GM23338 (cell line): ENCODE results near the gene ZDHHC8. TPM values are rescaled to one million over a fixed set of nuclear protein-coding genes. Genes with fewer than 3 reads are reported as not detected.

ENCODE experiments used
- ATAC-seq: fragments of 200-7000 bp; cut with Tn5 transposase; 3 replicates; pipeline ENCODE4 v1.9.1; 2020
- DNase-seq: peaks from one replicate; pipeline ENCODE4 v3.0.0-alpha.2; 2015; ENCODE audit warnings: low spot score
- H2AFZ ChIP-seq: fragments of 200-600 bp; sonication (generic); 2 replicates; pipeline ENCODE4 v1.8.0; 2016; ENCODE audit warnings: antibody characterized with exemption, mild to moderate bottlenecking, moderate library complexity
- H3F3A ChIP-seq: fragments of 200-600 bp; sonication (generic); replicated peaks from 2 replicates; pipeline ENCODE4 v1.8.0; 2017; ENCODE audit warnings: antibody characterized with exemption, mixed run types, low read depth
- H3K27ac ChIP-seq: fragments of 200-600 bp; sonication (generic); 2 replicates; pipeline ENCODE4 v1.6.1; 2016; ENCODE audit warnings: low read depth
- H3K27me3 ChIP-seq: fragments of 200-600 bp; sonication (generic); 2 replicates; pipeline ENCODE4 v1.8.0; 2016; ENCODE audit warnings: mild to moderate bottlenecking, mixed run types, moderate library complexity; ENCODE audit not compliant: insufficient read depth
- H3K36me3 ChIP-seq: fragments of 200-600 bp; sonication (generic); 2 replicates; pipeline ENCODE4 v1.8.0; 2016; ENCODE audit warnings: mild to moderate bottlenecking; ENCODE audit not compliant: insufficient read depth
- H3K4me1 ChIP-seq: fragments of 200-600 bp; sonication (generic); 2 replicates; pipeline ENCODE4 v1.8.0; 2016; ENCODE audit warnings: mild to moderate bottlenecking, moderate library complexity; ENCODE audit not compliant: insufficient read depth
- H3K4me2 ChIP-seq: fragments of 200-600 bp; sonication (generic); 2 replicates; pipeline ENCODE4 v1.7.1; 2017; ENCODE audit warnings: mixed run types
- H3K4me3 ChIP-seq: fragments of 200-600 bp; sonication (generic); 2 replicates; pipeline ENCODE4 v1.6.1; 2016; ENCODE audit warnings: mixed run types
- H3K79me2 ChIP-seq: fragments of 200-600 bp; sonication (generic); replicated peaks from 2 replicates; pipeline ENCODE4 v1.8.0; 2017; ENCODE audit warnings: mild to moderate bottlenecking; ENCODE audit not compliant: insufficient read depth
- H3K9me2 ChIP-seq: fragments of 200-600 bp; sonication (generic); 2 replicates; pipeline ENCODE4 v1.8.0; 2017; ENCODE audit not compliant: insufficient read depth
- H4K20me1 ChIP-seq: fragments of 200-600 bp; sonication (generic); replicated peaks from 2 replicates; pipeline ENCODE4 v1.8.0; 2017; ENCODE audit warnings: mild to moderate bottlenecking; ENCODE audit not compliant: insufficient read depth
- H3K27ac Mint-ChIP-seq: 2 replicates; pipeline ENCODE4 v1.8.0; 2020; ENCODE audit warnings: inconsistent platforms, mild to moderate bottlenecking, moderate library complexity, mixed read lengths
- H3K27me3 Mint-ChIP-seq: 3 replicates; pipeline ENCODE4 v1.8.0; 2022; ENCODE audit warnings: low read depth, mild to moderate bottlenecking, moderate library complexity, mixed read lengths, inconsistent platforms; ENCODE audit not compliant: insufficient read depth, poor library complexity
- H3K36me3 Mint-ChIP-seq: 3 replicates; pipeline ENCODE4 v1.8.0; 2021; ENCODE audit warnings: low read depth, mild to moderate bottlenecking, inconsistent platforms, moderate library complexity, mixed read lengths
- H3K4me1 Mint-ChIP-seq: 3 replicates; pipeline ENCODE4 v1.8.0; 2020; ENCODE audit warnings: mild to moderate bottlenecking, inconsistent platforms, mixed read lengths
- H3K4me3 Mint-ChIP-seq: 3 replicates; pipeline ENCODE4 v1.8.0; 2021; ENCODE audit warnings: moderate library complexity, mild to moderate bottlenecking, inconsistent platforms, mixed read lengths
- H3K9me3 Mint-ChIP-seq: 3 replicates; pipeline ENCODE4 v1.8.0; 2020; ENCODE audit warnings: moderate library complexity, mild to moderate bottlenecking, inconsistent platforms, mixed read lengths
- CREB1 ChIP-seq: fragments of 250-450 bp; sonication (Bioruptor Pico); IDR thresholded peaks from 2 replicates; pipeline ENCODE4 v1.5.0; 2020; ENCODE audit warnings: low read depth, mild to moderate bottlenecking, moderate library complexity
- EZH2 ChIP-seq: fragments of 200-600 bp; sonication (generic); IDR thresholded peaks from one replicate; pipeline ENCODE4 v1.8.0; 2017; ENCODE audit warnings: antibody characterized with exemption, mild to moderate bottlenecking, low read depth; ENCODE audit not compliant: unreplicated experiment
- EZH2phosphoT487 ChIP-seq: fragments of 200-600 bp; sonication (generic); IDR thresholded peaks from one replicate; pipeline ENCODE4 v1.8.1; 2018; ENCODE audit warnings: antibody characterized with exemption; ENCODE audit not compliant: unreplicated experiment
- JUNB ChIP-seq: IDR thresholded peaks from one replicate; pipeline ENCODE4 v1.6.1; 2016; ENCODE audit warnings: antibody characterized with exemption; ENCODE audit not compliant: unreplicated experiment
- NANOG ChIP-seq: IDR thresholded peaks from 2 replicates; pipeline ENCODE4 v1.6.1; 2016; ENCODE audit warnings: antibody characterized with exemption, borderline replicate concordance
- POLR2AphosphoS5 ChIP-seq: IDR thresholded peaks from 2 replicates; pipeline ENCODE4 v1.6.1; 2016; ENCODE audit warnings: antibody characterized with exemption, low read depth
- STAT1 ChIP-seq: IDR thresholded peaks from one replicate; pipeline ENCODE4 v1.6.1; 2016; ENCODE audit warnings: antibody characterized with exemption; ENCODE audit not compliant: unreplicated experiment
- ZNF114 ChIP-seq: fragments of 250-450 bp; sonication (Bioruptor Pico); IDR thresholded peaks from 2 replicates; pipeline ENCODE4 v1.5.0; 2020; ENCODE audit warnings: mild to moderate bottlenecking, moderate library complexity
- ZNF331 ChIP-seq: fragments of 250-450 bp; sonication (Bioruptor Pico); IDR thresholded peaks from 2 replicates; pipeline ENCODE4 v1.5.0; 2020; ENCODE audit warnings: low read depth, mild to moderate bottlenecking, moderate library complexity
- polyA plus RNA-seq: library from polyadenylated mRNA; unstranded; fragments of >200 nt; fragmentation: Nextera tagmentation; extraction: Ambion mirVana; gene quantifications from 2 replicates; pipeline ENCODE4 v1.2.1, GENCODE V29; 2016
- total RNA-seq: library from RNA; depleted of rRNA; stranded (reverse); fragments of >200 nt; shearing (Covaris generic); gene quantifications from 2 replicates; pipeline ENCODE4 v1.2.3, GENCODE V29; 2014
- TF ChIP-seq, protein P1 (sequence below), 2 experiments: fragments of 200-600 bp in 1 of 2; sonication (generic) in 1 of 2; conservative IDR thresholded peaks; 2 replicates each; pipeline versions ENCODE4 v1.5.1 to v1.6.1; 2016 to 2017; ENCODE audit warnings: antibody characterized with exemption in 2 of 2, low read depth in 2 of 2, mild to moderate bottlenecking in 2 of 2, moderate library complexity in 1 of 2
- TF ChIP-seq, protein P2 (sequence below): IDR thresholded peaks from 2 replicates; pipeline ENCODE4 v1.6.1; 2016; ENCODE audit warnings: antibody characterized with exemption
- TF ChIP-seq, protein P3 (sequence below): fragments of 250-450 bp; sonication (Bioruptor Pico); IDR thresholded peaks from 2 replicates; pipeline ENCODE4 v1.5.0; 2020; ENCODE audit warnings: mild to moderate bottlenecking, moderate library complexity
- TF ChIP-seq, protein P4 (sequence below): IDR thresholded peaks from one replicate; pipeline ENCODE4 v1.6.1; 2018; ENCODE audit warnings: antibody characterized with exemption; ENCODE audit not compliant: unreplicated experiment

The ZDHHC8 gene
- total and polyA plus RNA-seq, 2 experiments from 2014 or later: 13.7 to 47.6 TPM

DNA sequence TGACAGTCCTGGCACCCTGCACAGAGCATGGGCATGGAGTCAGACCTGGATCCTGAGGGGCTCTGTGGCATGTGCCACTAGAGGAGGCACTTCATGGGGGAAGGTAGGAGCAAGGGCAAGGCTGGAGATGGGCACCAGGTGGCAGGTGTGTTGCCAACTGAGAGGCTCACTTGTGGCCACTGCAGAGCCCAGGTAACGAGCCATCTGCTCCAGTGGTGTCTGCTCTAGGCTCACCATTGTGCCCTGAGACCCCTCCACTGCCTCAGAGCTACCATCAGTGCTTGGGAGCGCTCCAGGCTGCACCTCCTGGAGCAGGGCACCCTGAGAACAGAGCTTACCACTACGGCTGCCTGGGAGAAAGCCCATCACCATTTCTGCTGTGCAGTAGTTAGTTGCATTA lies 1.3 kb upstream of the ZDHHC8 start:
- no peak overlapping the region; the same call in 1 of the 2 replicates for H2AFZ ChIP-seq
- H3K36me3 Mint-ChIP-seq: peaks cover 32% of the 10 kb centered on the region
- H3K4me1 ChIP-seq: no peaks in the 10 kb centered on the region; the same call in 1 of the 2 replicates
- H3K9me3 Mint-ChIP-seq: no peaks in the 10 kb centered on the region
- peaks cover 15% of the 10 kb centered on the region for H3K27me3 Mint-ChIP-seq
- H3K27ac Mint-ChIP-seq: no peak overlapping the region
- DNase-seq (no peak), ATAC-seq (peak; percentile 6)
- H3K79me2 ChIP-seq: peaks cover 24% of the 10 kb centered on the region
- H3K4me3 ChIP-seq: peak overlapping the region; percentile 71; the same call in 1 of the 2 replicates
- no peak for TF ChIP-seq POLR2AphosphoS5
- TF ChIP-seq, protein P1, sequence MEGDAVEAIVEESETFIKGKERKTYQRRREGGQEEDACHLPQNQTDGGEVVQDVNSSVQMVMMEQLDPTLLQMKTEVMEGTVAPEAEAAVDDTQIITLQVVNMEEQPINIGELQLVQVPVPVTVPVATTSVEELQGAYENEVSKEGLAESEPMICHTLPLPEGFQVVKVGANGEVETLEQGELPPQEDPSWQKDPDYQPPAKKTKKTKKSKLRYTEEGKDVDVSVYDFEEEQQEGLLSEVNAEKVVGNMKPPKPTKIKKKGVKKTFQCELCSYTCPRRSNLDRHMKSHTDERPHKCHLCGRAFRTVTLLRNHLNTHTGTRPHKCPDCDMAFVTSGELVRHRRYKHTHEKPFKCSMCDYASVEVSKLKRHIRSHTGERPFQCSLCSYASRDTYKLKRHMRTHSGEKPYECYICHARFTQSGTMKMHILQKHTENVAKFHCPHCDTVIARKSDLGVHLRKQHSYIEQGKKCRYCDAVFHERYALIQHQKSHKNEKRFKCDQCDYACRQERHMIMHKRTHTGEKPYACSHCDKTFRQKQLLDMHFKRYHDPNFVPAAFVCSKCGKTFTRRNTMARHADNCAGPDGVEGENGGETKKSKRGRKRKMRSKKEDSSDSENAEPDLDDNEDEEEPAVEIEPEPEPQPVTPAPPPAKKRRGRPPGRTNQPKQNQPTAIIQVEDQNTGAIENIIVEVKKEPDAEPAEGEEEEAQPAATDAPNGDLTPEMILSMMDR (conservative IDR thresholded peaks at IDR 0.05; ENCODE audit: low read depth in 2 of 2): no peak
- TF ChIP-seq NANOG: no peak
- TF ChIP-seq, protein P2, sequence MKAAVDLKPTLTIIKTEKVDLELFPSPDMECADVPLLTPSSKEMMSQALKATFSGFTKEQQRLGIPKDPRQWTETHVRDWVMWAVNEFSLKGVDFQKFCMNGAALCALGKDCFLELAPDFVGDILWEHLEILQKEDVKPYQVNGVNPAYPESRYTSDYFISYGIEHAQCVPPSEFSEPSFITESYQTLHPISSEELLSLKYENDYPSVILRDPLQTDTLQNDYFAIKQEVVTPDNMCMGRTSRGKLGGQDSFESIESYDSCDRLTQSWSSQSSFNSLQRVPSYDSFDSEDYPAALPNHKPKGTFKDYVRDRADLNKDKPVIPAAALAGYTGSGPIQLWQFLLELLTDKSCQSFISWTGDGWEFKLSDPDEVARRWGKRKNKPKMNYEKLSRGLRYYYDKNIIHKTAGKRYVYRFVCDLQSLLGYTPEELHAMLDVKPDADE: no peak
- no peak for TF ChIP-seq EZH2
- TF ChIP-seq, protein P3, sequence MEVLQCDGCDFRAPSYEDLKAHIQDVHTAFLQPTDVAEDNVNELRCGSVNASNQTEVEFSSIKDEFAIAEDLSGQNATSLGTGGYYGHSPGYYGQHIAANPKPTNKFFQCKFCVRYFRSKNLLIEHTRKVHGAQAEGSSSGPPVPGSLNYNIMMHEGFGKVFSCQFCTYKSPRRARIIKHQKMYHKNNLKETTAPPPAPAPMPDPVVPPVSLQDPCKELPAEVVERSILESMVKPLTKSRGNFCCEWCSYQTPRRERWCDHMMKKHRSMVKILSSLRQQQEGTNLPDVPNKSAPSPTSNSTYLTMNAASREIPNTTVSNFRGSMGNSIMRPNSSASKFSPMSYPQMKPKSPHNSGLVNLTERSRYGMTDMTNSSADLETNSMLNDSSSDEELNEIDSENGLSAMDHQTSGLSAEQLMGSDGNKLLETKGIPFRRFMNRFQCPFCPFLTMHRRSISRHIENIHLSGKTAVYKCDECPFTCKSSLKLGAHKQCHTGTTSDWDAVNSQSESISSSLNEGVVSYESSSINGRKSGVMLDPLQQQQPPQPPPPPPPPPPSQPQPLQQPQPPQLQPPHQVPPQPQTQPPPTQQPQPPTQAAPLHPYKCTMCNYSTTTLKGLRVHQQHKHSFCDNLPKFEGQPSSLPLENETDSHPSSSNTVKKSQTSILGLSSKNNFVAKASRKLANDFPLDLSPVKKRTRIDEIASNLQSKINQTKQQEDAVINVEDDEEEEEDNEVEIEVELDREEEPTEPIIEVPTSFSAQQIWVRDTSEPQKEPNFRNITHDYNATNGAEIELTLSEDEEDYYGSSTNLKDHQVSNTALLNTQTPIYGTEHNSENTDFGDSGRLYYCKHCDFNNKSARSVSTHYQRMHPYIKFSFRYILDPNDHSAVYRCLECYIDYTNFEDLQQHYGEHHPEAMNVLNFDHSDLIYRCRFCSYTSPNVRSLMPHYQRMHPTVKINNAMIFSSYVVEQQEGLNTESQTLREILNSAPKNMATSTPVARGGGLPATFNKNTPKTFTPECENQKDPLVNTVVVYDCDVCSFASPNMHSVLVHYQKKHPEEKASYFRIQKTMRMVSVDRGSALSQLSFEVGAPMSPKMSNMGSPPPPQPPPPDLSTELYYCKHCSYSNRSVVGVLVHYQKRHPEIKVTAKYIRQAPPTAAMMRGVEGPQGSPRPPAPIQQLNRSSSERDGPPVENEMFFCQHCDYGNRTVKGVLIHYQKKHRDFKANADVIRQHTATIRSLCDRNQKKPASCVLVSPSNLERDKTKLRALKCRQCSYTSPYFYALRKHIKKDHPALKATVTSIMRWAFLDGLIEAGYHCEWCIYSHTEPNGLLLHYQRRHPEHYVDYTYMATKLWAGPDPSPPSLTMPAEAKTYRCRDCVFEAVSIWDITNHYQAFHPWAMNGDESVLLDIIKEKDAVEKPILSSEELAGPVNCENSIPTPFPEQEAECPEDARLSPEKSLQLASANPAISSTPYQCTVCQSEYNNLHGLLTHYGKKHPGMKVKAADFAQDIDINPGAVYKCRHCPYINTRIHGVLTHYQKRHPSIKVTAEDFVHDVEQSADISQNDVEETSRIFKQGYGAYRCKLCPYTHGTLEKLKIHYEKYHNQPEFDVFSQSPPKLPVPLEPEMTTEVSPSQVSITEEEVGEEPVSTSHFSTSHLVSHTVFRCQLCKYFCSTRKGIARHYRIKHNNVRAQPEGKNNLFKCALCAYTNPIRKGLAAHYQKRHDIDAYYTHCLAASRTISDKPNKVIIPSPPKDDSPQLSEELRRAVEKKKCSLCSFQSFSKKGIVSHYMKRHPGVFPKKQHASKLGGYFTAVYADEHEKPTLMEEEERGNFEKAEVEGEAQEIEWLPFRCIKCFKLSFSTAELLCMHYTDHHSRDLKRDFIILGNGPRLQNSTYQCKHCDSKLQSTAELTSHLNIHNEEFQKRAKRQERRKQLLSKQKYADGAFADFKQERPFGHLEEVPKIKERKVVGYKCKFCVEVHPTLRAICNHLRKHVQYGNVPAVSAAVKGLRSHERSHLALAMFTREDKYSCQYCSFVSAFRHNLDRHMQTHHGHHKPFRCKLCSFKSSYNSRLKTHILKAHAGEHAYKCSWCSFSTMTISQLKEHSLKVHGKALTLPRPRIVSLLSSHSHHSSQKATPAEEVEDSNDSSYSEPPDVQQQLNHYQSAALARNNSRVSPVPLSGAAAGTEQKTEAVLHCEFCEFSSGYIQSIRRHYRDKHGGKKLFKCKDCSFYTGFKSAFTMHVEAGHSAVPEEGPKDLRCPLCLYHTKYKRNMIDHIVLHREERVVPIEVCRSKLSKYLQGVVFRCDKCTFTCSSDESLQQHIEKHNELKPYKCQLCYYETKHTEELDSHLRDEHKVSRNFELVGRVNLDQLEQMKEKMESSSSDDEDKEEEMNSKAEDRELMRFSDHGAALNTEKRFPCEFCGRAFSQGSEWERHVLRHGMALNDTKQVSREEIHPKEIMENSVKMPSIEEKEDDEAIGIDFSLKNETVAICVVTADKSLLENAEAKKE (CRISPR knock-in tag): no peak
- no peak for TF ChIP-seq ZNF114 (CRISPR knock-in tag)
- TF ChIP-seq, protein P4, sequence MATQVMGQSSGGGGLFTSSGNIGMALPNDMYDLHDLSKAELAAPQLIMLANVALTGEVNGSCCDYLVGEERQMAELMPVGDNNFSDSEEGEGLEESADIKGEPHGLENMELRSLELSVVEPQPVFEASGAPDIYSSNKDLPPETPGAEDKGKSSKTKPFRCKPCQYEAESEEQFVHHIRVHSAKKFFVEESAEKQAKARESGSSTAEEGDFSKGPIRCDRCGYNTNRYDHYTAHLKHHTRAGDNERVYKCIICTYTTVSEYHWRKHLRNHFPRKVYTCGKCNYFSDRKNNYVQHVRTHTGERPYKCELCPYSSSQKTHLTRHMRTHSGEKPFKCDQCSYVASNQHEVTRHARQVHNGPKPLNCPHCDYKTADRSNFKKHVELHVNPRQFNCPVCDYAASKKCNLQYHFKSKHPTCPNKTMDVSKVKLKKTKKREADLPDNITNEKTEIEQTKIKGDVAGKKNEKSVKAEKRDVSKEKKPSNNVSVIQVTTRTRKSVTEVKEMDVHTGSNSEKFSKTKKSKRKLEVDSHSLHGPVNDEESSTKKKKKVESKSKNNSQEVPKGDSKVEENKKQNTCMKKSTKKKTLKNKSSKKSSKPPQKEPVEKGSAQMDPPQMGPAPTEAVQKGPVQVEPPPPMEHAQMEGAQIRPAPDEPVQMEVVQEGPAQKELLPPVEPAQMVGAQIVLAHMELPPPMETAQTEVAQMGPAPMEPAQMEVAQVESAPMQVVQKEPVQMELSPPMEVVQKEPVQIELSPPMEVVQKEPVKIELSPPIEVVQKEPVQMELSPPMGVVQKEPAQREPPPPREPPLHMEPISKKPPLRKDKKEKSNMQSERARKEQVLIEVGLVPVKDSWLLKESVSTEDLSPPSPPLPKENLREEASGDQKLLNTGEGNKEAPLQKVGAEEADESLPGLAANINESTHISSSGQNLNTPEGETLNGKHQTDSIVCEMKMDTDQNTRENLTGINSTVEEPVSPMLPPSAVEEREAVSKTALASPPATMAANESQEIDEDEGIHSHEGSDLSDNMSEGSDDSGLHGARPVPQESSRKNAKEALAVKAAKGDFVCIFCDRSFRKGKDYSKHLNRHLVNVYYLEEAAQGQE: no peak
- TF ChIP-seq ZNF331 (CRISPR knock-in tag): no peak
- no peak for TF ChIP-seq EZH2phosphoT487
- TF ChIP-seq JUNB: no peak
- TF ChIP-seq CREB1 (CRISPR knock-in tag): no peak
- TF ChIP-seq STAT1: no peak
- peaks cover 44% of the 10 kb centered on the region for H3F3A ChIP-seq
- peaks cover 2% of the 10 kb centered on the region; the same call in 1 of the 3 replicates for H3K4me1 Mint-ChIP-seq
- H3K4me2 ChIP-seq: peak overlapping the region; percentile 88
- peaks cover 4% of the 10 kb centered on the region for H4K20me1 ChIP-seq
- peak overlapping the region; percentile 63; the same call in 1 of the 2 replicates for H3K27ac ChIP-seq
- no peaks in the 10 kb centered on the region for H3K27me3 ChIP-seq
- H3K4me3 Mint-ChIP-seq: peak overlapping the region; percentile 67
- H3K9me2 ChIP-seq: no peaks in the 10 kb centered on the region
- H3K36me3 ChIP-seq: peaks cover 13% of the 10 kb centered on the region; the same call in 1 of the 2 replicates
